ENCODE measurements around the gene ACTA2. TPM values are rescaled to one million over a fixed set of nuclear protein-coding genes. Genes with fewer than 3 reads are reported as not detected.

Gene ACTA2
- polyA plus RNA-seq, 2 donors = 164 to 713 TPM

GRCh38 chr10:88991161-88991898, 38.8 kb upstream of the ACTA2 start:
- Histone ChIP-seq H3K27me3 (ENCODE audit: control insufficient read depth in 1 of 2, insufficient read depth in 2 of 2, low read length in 2 of 2) (no peaks in the 10 kb centered on the region), H3K9me3 (ENCODE audit: control insufficient read depth in 2 of 2, insufficient read depth in 1 of 2, low read depth in 1 of 2, low read length in 1 of 2) (no peaks in the 10 kb centered on the region), H3K4me1 (ENCODE audit: control insufficient read depth in 2 of 2, insufficient read depth in 2 of 2, low read length in 1 of 2) (no peaks in the 10 kb centered on the region), H3K36me3 (ENCODE audit: control insufficient read depth in 2 of 2, insufficient read depth in 2 of 2, low read length in 1 of 2) (no peaks in the 10 kb centered on the region), H3K4me3 (ENCODE audit: low read depth in 1 of 2, low read length in 2 of 2) (peak overlapping the region; percentile 87 to 93), H3K27ac (ENCODE audit: low read depth in 2 of 2, low read length in 1 of 2) (peak overlapping the region; percentile 90 to 97)
- 0% methylated on average over 38 of the region's 38 CpGs for WGBS, 2 donors

GRCh38 chr10:88990384-88991160, 38.0 kb upstream of the ACTA2 start, which contains the start of gene FAS:
Gene FAS, plus strand, starts transcription at chr10:88990798. Its CDS starts 79 bp downstream, at chr10:88990877.
- 0% methylated on average over 37 to 51 of the region's 51 CpGs for WGBS, 2 donors
- Histone ChIP-seq H3K27me3 (ENCODE audit: control insufficient read depth in 1 of 2, insufficient read depth in 2 of 2, low read length in 2 of 2) (no peaks in the 10 kb centered on the region), H3K36me3 (ENCODE audit: control insufficient read depth in 2 of 2, insufficient read depth in 2 of 2, low read length in 1 of 2) (no peaks in the 10 kb centered on the region), H3K4me1 (ENCODE audit: control insufficient read depth in 2 of 2, insufficient read depth in 2 of 2, low read length in 1 of 2) (no peaks in the 10 kb centered on the region), H3K9me3 (ENCODE audit: control insufficient read depth in 2 of 2, insufficient read depth in 1 of 2, low read depth in 1 of 2, low read length in 1 of 2) (no peaks in the 10 kb centered on the region), H3K4me3 (ENCODE audit: low read depth in 1 of 2, low read length in 2 of 2) (peak within 1 kb of the TSS; percentile 87 to 93), H3K27ac (ENCODE audit: low read depth in 2 of 2, low read length in 1 of 2) (peak within 1 kb of the TSS; percentile 90 to 97)

- WGBS, 2 donors = 4 to 16% methylated on average over 8 of the region's 8 CpGs
- H3K9me3 ChIP-seq (ENCODE audit: control insufficient read depth in 2 of 2, insufficient read depth in 1 of 2, low read depth in 1 of 2, low read length in 1 of 2) = no peaks in the 10 kb centered on the region
- H3K4me3 ChIP-seq (ENCODE audit: low read depth in 1 of 2, low read length in 2 of 2) = peak overlapping the region; percentile 87 to 93
- no peaks in the 10 kb centered on the region for H3K27me3 ChIP-seq (ENCODE audit: control insufficient read depth in 1 of 2, insufficient read depth in 2 of 2, low read length in 2 of 2)
- H3K27ac ChIP-seq (ENCODE audit: low read depth in 2 of 2, low read length in 1 of 2) = peak overlapping the region; percentile 90 to 97
- H3K4me1 ChIP-seq (ENCODE audit: control insufficient read depth in 2 of 2, insufficient read depth in 2 of 2, low read length in 1 of 2) = no peaks in the 10 kb centered on the region
- no peaks in the 10 kb centered on the region for H3K36me3 ChIP-seq (ENCODE audit: control insufficient read depth in 2 of 2, insufficient read depth in 2 of 2, low read length in 1 of 2)
Observed at GRCh38 chr10:88989824-88990383, 37.3 kb upstream of the ACTA2 start.

GRCh38 chr10:88989423-88989822, 36.9 kb upstream of the ACTA2 start:
- Histone ChIP-seq H3K36me3 (ENCODE audit: control insufficient read depth in 2 of 2, insufficient read depth in 2 of 2, low read length in 1 of 2) (no peaks in the 10 kb centered on the region), H3K27me3 (ENCODE audit: control insufficient read depth in 1 of 2, insufficient read depth in 2 of 2, low read length in 2 of 2) (no peaks in the 10 kb centered on the region), H3K4me3 (ENCODE audit: low read depth in 1 of 2, low read length in 2 of 2) (no peak overlapping the region), H3K27ac (ENCODE audit: low read depth in 2 of 2, low read length in 1 of 2) (peak overlapping the region in 1 of 2 donors; percentile 51), H3K9me3 (ENCODE audit: control insufficient read depth in 2 of 2, insufficient read depth in 1 of 2, low read depth in 1 of 2, low read length in 1 of 2) (no peaks in the 10 kb centered on the region), H3K4me1 (ENCODE audit: control insufficient read depth in 2 of 2, insufficient read depth in 2 of 2, low read length in 1 of 2) (no peaks in the 10 kb centered on the region)
- WGBS, 2 donors = 56 to 62% methylated on average over 2 of the region's 2 CpGs

GRCh38 chr10:88987840-88988239, 35.3 kb upstream of the ACTA2 start:
- Histone ChIP-seq H3K36me3 (ENCODE audit: control insufficient read depth in 2 of 2, insufficient read depth in 2 of 2, low read length in 1 of 2) (no peaks in the 10 kb centered on the region), H3K9me3 (ENCODE audit: control insufficient read depth in 2 of 2, insufficient read depth in 1 of 2, low read depth in 1 of 2, low read length in 1 of 2) (no peaks in the 10 kb centered on the region), H3K27me3 (ENCODE audit: control insufficient read depth in 1 of 2, insufficient read depth in 2 of 2, low read length in 2 of 2) (no peaks in the 10 kb centered on the region), H3K27ac (ENCODE audit: low read depth in 2 of 2, low read length in 1 of 2) (no peak overlapping the region), H3K4me1 (ENCODE audit: control insufficient read depth in 2 of 2, insufficient read depth in 2 of 2, low read length in 1 of 2) (no peaks in the 10 kb centered on the region), H3K4me3 (ENCODE audit: low read depth in 1 of 2, low read length in 2 of 2) (no peak overlapping the region)
- WGBS, 2 donors = 48 to 55% methylated on average over 2 of the region's 2 CpGs

DNA sequence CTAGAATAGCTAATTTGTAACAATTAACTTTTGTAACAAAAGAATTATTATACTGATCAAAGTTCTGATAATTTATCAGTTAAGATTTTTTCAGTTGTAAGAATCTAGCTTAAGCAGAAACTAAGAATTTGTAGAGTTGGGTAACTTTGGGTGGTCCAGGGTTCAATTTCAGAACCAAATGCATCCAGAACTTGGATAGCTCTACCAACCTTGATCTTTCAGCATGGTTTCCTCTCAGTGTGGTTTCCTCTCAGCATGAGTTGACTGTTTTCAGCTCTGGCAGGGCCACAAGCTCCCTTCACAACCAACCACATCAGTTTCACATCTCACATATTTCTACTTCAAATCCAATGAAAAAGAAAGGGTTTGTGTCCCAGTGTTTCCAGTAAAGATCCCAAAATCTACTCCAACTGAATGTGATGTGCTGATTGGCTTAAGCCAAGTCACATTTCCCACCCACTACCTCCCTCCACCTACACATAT, 34.7 kb upstream of the ACTA2 start:
- Histone ChIP-seq H3K9me3 (ENCODE audit: control insufficient read depth in 2 of 2, insufficient read depth in 1 of 2, low read depth in 1 of 2, low read length in 1 of 2) (no peaks in the 10 kb centered on the region), H3K27ac (ENCODE audit: low read depth in 2 of 2, low read length in 1 of 2) (peak overlapping the region in 1 of 2 donors; percentile 21), H3K27me3 (ENCODE audit: control insufficient read depth in 1 of 2, insufficient read depth in 2 of 2, low read length in 2 of 2) (no peaks in the 10 kb centered on the region), H3K36me3 (ENCODE audit: control insufficient read depth in 2 of 2, insufficient read depth in 2 of 2, low read length in 1 of 2) (no peaks in the 10 kb centered on the region), H3K4me1 (ENCODE audit: control insufficient read depth in 2 of 2, insufficient read depth in 2 of 2, low read length in 1 of 2) (no peaks in the 10 kb centered on the region), H3K4me3 (ENCODE audit: low read depth in 1 of 2, low read length in 2 of 2) (no peak overlapping the region)

GRCh38 chr10:88986549-88987242, 34.1 kb upstream of the ACTA2 start:
- 10 to 14% methylated on average over 2 of the region's 2 CpGs for WGBS, 2 donors
- Histone ChIP-seq H3K27ac (ENCODE audit: low read depth in 2 of 2, low read length in 1 of 2) (no peak overlapping the region), H3K4me1 (ENCODE audit: control insufficient read depth in 2 of 2, insufficient read depth in 2 of 2, low read length in 1 of 2) (no peaks in the 10 kb centered on the region), H3K9me3 (ENCODE audit: control insufficient read depth in 2 of 2, insufficient read depth in 1 of 2, low read depth in 1 of 2, low read length in 1 of 2) (no peaks in the 10 kb centered on the region), H3K27me3 (ENCODE audit: control insufficient read depth in 1 of 2, insufficient read depth in 2 of 2, low read length in 2 of 2) (no peaks in the 10 kb centered on the region), H3K4me3 (ENCODE audit: low read depth in 1 of 2, low read length in 2 of 2) (no peak overlapping the region), H3K36me3 (ENCODE audit: control insufficient read depth in 2 of 2, insufficient read depth in 2 of 2, low read length in 1 of 2) (no peaks in the 10 kb centered on the region)

DNA sequence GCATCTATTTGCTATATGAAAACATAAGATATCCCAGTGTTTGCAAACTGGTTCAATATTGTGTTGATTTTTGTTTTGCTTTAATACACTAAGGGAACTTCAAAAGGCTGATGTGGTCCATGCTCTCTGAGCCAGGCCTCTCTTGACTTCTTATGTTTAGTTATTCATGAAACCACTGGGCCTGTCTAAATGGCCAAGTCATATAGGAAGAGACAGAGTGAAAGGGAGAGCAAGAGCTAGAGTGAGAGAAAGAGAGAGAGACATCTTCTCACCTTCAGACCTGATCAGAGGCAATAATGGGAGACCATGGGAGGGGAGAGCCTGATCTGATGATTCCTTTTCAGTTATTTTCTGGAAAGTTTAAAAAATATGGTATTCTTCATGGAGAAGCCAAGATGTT, 32.0 kb upstream of the ACTA2 start:
- Histone ChIP-seq H3K4me1 (ENCODE audit: control insufficient read depth in 2 of 2, insufficient read depth in 2 of 2, low read length in 1 of 2) (no peaks in the 10 kb centered on the region), H3K9me3 (ENCODE audit: control insufficient read depth in 2 of 2, insufficient read depth in 1 of 2, low read depth in 1 of 2, low read length in 1 of 2) (no peaks in the 10 kb centered on the region), H3K27ac (ENCODE audit: low read depth in 2 of 2, low read length in 1 of 2) (no peak overlapping the region), H3K27me3 (ENCODE audit: control insufficient read depth in 1 of 2, insufficient read depth in 2 of 2, low read length in 2 of 2) (no peaks in the 10 kb centered on the region), H3K4me3 (ENCODE audit: low read depth in 1 of 2, low read length in 2 of 2) (no peak overlapping the region), H3K36me3 (ENCODE audit: control insufficient read depth in 2 of 2, insufficient read depth in 2 of 2, low read length in 1 of 2) (no peaks in the 10 kb centered on the region)

GRCh38 chr10:88983939-88984338, 31.4 kb upstream of the ACTA2 start:
- Histone ChIP-seq H3K4me1 (ENCODE audit: control insufficient read depth in 2 of 2, insufficient read depth in 2 of 2, low read length in 1 of 2) (no peaks in the 10 kb centered on the region), H3K27ac (ENCODE audit: low read depth in 2 of 2, low read length in 1 of 2) (peak overlapping the region; percentile 7)
- 64 to 74% methylated on average over 1 of the region's 1 CpG for WGBS, 2 donors

More at GRCh38 chr10:88983939-88984338, 31.4 kb upstream of the ACTA2 start:
- Histone ChIP-seq H3K27me3 (ENCODE audit: control insufficient read depth in 1 of 2, insufficient read depth in 2 of 2, low read length in 2 of 2) (no peaks in the 10 kb centered on the region), H3K9me3 (ENCODE audit: control insufficient read depth in 2 of 2, insufficient read depth in 1 of 2, low read depth in 1 of 2, low read length in 1 of 2) (no peaks in the 10 kb centered on the region), H3K4me3 (ENCODE audit: low read depth in 1 of 2, low read length in 2 of 2) (no peak overlapping the region), H3K36me3 (ENCODE audit: control insufficient read depth in 2 of 2, insufficient read depth in 2 of 2, low read length in 1 of 2) (no peaks in the 10 kb centered on the region)
